Measurements from ENCODE around the gene BTBD16.

BTBD16 gene

DNA sequence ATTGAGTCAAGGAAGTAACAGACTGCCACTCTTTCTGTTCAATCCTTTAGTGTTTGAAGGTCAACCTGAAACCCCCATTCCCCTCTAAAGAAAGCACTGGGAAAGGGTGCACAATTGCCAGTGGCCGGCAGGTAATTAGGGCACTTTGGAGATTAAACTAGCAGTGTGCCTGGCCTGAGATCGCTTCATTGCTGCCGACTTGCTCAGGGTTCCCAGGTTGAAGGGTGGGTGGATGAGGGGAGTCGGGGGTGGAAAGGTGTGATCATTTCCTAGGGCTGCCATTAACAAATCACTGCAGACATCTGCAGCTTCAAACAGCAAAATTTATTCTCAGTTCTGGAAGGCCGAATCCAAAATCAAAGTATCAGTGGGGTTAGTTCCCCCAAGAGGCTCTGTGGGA, 16.3 kb upstream of the BTBD16 start:
- Histone ChIP-seq H3K27ac (no peak overlapping the region), H3K27me3 (ENCODE audit: control insufficient read depth, insufficient read depth, low read length) (no peaks in the 10 kb centered on the region), H3K36me3 (ENCODE audit: control insufficient read depth, insufficient read depth, low read length) (no peaks in the 10 kb centered on the region), H3K4me3 (ENCODE audit: low read depth, low read length) (no peak overlapping the region), H3K4me2 (ENCODE audit: low read length) (no peak overlapping the region), H3K9ac (no peak overlapping the region), H3K79me2 (no peaks in the 10 kb centered on the region), H3K4me1 (no peaks in the 10 kb centered on the region), H2AFZ (no peak overlapping the region), H3K9me3 (ENCODE audit: control insufficient read depth, low read length) (no peaks in the 10 kb centered on the region)
- TF ChIP-seq, protein P1, sequence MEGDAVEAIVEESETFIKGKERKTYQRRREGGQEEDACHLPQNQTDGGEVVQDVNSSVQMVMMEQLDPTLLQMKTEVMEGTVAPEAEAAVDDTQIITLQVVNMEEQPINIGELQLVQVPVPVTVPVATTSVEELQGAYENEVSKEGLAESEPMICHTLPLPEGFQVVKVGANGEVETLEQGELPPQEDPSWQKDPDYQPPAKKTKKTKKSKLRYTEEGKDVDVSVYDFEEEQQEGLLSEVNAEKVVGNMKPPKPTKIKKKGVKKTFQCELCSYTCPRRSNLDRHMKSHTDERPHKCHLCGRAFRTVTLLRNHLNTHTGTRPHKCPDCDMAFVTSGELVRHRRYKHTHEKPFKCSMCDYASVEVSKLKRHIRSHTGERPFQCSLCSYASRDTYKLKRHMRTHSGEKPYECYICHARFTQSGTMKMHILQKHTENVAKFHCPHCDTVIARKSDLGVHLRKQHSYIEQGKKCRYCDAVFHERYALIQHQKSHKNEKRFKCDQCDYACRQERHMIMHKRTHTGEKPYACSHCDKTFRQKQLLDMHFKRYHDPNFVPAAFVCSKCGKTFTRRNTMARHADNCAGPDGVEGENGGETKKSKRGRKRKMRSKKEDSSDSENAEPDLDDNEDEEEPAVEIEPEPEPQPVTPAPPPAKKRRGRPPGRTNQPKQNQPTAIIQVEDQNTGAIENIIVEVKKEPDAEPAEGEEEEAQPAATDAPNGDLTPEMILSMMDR (IDR thresholded peaks at IDR 0.05), result no peak

DNA sequence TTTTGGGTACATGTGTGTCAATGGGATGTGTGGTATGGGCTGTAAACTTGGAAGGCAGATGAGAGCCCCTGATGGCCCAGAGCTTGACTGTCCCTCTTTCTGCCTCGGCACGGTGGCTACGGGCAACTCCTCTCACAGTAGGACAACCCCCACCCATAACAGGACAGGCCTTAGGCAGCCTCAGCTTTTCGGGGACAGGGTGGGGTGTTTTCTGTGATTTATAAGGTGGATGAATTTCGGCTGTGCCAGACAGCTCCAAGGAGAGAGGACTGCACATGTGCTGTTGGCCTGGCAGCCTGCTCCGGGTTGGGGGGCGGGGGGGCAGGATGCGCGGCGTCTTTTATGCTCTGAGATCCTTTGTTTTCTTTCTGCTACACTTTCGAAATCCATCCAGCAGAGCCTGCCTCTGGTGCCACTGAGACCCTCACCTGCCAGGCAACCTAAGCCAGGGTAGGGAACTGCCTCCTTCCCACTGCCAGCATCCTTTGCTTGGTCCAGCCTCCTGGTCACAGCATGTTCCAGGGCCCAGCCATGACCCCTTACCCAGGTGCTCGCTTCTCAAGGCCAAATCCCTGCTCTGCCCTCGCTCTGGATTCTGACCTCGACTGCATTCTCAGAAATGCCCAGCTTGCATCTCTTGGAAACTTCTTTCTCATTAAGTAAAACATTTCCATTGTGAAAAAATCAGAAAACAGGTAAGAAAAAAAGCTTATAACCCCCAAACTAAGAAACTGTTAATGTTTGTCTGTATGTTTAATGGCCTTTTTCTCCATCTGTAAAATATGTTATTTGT, 15.4 kb upstream of the BTBD16 start:
- no peaks in the 10 kb centered on the region for H3K79me2 ChIP-seq
- no peaks in the 10 kb centered on the region for H3K36me3 ChIP-seq (ENCODE audit: control insufficient read depth, insufficient read depth, low read length)
- TF ChIP-seq, protein P1 (IDR thresholded peaks at IDR 0.05), result no peak
- no peak overlapping the region for H2AFZ ChIP-seq
- H3K4me2 ChIP-seq (ENCODE audit: low read length), result no peak overlapping the region
- no peak overlapping the region for H3K9ac ChIP-seq
- no peaks in the 10 kb centered on the region for H3K9me3 ChIP-seq (ENCODE audit: control insufficient read depth, low read length)
- H3K27ac ChIP-seq, result no peak overlapping the region
- no peak overlapping the region for H3K4me3 ChIP-seq (ENCODE audit: low read depth, low read length)
- H3K4me1 ChIP-seq, result no peaks in the 10 kb centered on the region
- no peaks in the 10 kb centered on the region for H3K27me3 ChIP-seq (ENCODE audit: control insufficient read depth, insufficient read depth, low read length)

- H3K36me3 ChIP-seq (ENCODE audit: control insufficient read depth, insufficient read depth, low read length), result no peaks in the 10 kb centered on the region
- H3K4me3 ChIP-seq (ENCODE audit: low read depth, low read length), result no peak overlapping the region
- TF ChIP-seq, protein P1 (IDR thresholded peaks at IDR 0.05), result no peak
Measured at GRCh38 chr10:122257041-122257440, 14.1 kb upstream of the BTBD16 start.

DNA sequence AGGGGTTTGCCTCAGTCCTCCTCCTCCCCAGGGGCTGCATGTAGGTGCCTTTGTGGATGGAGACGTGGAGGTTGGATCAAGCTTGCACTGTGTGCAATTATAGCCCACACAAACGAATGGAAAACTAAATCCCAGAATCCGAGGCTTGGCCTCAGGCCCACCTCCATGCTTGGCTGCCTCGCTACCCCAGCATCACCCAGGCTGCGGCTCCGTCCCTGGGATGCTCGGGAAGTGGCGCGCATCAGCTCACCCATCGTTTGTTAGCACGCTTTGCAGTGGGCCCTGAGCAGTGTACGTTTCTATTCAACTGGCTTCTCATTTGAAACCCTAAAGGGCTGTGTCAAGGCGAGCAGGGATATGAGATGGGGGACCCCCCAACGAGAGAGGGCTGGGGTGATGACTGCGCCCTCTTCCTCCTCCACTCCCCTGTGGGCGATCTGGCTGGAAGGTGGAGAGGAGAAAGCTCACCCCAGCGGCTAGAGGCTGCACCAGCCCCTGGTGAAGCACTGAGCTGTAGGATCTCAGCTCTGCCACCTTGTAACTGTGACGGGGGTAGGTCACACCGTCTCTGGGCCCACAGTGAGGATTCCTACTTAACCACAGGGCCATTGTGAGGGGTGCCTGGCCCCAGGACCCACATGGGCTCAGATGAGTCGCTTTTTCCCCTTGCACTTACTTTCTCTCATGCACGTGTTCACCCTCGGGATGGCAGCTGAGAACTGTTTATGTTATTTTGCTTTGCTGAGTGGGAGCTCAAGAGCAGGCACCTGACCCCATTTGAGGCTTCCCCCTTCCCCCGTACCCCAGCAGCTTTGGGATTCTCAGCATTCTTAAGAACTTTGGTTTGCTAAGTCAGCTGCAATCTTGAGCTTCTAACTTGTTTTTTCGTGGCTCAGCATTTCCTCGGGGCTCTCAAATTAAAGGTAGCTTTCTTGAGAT, 12.7 kb upstream of the BTBD16 start:
- no peaks in the 10 kb centered on the region for H3K9me3 ChIP-seq (ENCODE audit: control insufficient read depth, low read length)
- peak overlapping the region; percentile 17 for H3K27ac ChIP-seq
- no peaks in the 10 kb centered on the region for H3K36me3 ChIP-seq (ENCODE audit: control insufficient read depth, insufficient read depth, low read length)
- no peaks in the 10 kb centered on the region for H3K4me1 ChIP-seq
- H2AFZ ChIP-seq, result peak overlapping the region; percentile 57
- H3K4me2 ChIP-seq (ENCODE audit: low read length), result peak overlapping the region; percentile 63
- TF ChIP-seq, protein P1 (IDR thresholded peaks at IDR 0.05), result no peak
- H3K79me2 ChIP-seq, result no peaks in the 10 kb centered on the region
- no peaks in the 10 kb centered on the region for H3K27me3 ChIP-seq (ENCODE audit: control insufficient read depth, insufficient read depth, low read length)
- H3K9ac ChIP-seq, result no peak overlapping the region
- H3K4me3 ChIP-seq (ENCODE audit: low read depth, low read length), result peak overlapping the region; percentile 15

More at GRCh38 chr10:122257041-122257440, 14.1 kb upstream of the BTBD16 start:
- Histone ChIP-seq H3K79me2 (no peaks in the 10 kb centered on the region), H3K9me3 (ENCODE audit: control insufficient read depth, low read length) (no peaks in the 10 kb centered on the region), H3K27me3 (ENCODE audit: control insufficient read depth, insufficient read depth, low read length) (no peaks in the 10 kb centered on the region), H3K4me1 (no peaks in the 10 kb centered on the region), H3K27ac (no peak overlapping the region), H2AFZ (no peak overlapping the region), H3K9ac (no peak overlapping the region), H3K4me2 (ENCODE audit: low read length) (no peak overlapping the region)

Measured in parathyroid adenoma (tissue), 2 donors.